Measurements from ENCODE around the gene PPTC7. TPM values are rescaled to one million over a fixed set of nuclear protein-coding genes. Genes with fewer than 3 reads are reported as not detected.

Gene PPTC7
- total RNA-seq, 1 donor from 2014 or later: 13.7 TPM

- H3K27me3 Mint-ChIP-seq (ENCODE audit: unreplicated experiment): no peaks in the 10 kb centered on the region
- no peak for TF ChIP-seq CTCF (IDR thresholded peaks at IDR 0.05; ENCODE audit: unreplicated experiment)
- no peak for DNase-seq (ENCODE audit: low spot score)
- no peaks in the 10 kb centered on the region for H3K4me1 Mint-ChIP-seq (ENCODE audit: unreplicated experiment)
- H3K27ac Mint-ChIP-seq (ENCODE audit: unreplicated experiment): no peak overlapping the region
- peaks cover 8% of the 10 kb centered on the region for H3K36me3 Mint-ChIP-seq (ENCODE audit: low read depth, unreplicated experiment)
- H3K4me3 Mint-ChIP-seq (ENCODE audit: unreplicated experiment): no peak overlapping the region
- H3K9me3 Mint-ChIP-seq (ENCODE audit: unreplicated experiment): no peaks in the 10 kb centered on the region
These were observed 48.3 kb downstream of the PPTC7 start for GRCh38 chr12:110534811-110535210.

- H3K27ac Mint-ChIP-seq (ENCODE audit: unreplicated experiment): no peak overlapping the region
- H3K27me3 Mint-ChIP-seq (ENCODE audit: unreplicated experiment): no peaks in the 10 kb centered on the region
- no peaks in the 10 kb centered on the region for H3K9me3 Mint-ChIP-seq (ENCODE audit: unreplicated experiment)
These were observed 49.5 kb downstream of the PPTC7 start for GRCh38 chr12:110533607-110534006.

GRCh38 chr12:110532644-110533043 lies 50.5 kb downstream of the PPTC7 start:
- Mint-ChIP-seq H3K4me3 (ENCODE audit: unreplicated experiment) (no peak overlapping the region), H3K9me3 (ENCODE audit: unreplicated experiment) (no peaks in the 10 kb centered on the region), H3K27ac (ENCODE audit: unreplicated experiment) (no peak overlapping the region), H3K27me3 (ENCODE audit: unreplicated experiment) (no peaks in the 10 kb centered on the region), H3K4me1 (ENCODE audit: unreplicated experiment) (no peaks in the 10 kb centered on the region), H3K36me3 (ENCODE audit: low read depth, unreplicated experiment) (peaks cover 11% of the 10 kb centered on the region)
- no peak for TF ChIP-seq CTCF (IDR thresholded peaks at IDR 0.05; ENCODE audit: unreplicated experiment)
- DNase-seq (ENCODE audit: low spot score): no peak

More at GRCh38 chr12:110533607-110534006, 49.5 kb downstream of the PPTC7 start:
- peaks cover 7% of the 10 kb centered on the region for H3K36me3 Mint-ChIP-seq (ENCODE audit: low read depth, unreplicated experiment)
- H3K4me3 Mint-ChIP-seq (ENCODE audit: unreplicated experiment): no peak overlapping the region
- DNase-seq (ENCODE audit: low spot score): no peak
- no peak for TF ChIP-seq CTCF (IDR thresholded peaks at IDR 0.05; ENCODE audit: unreplicated experiment)
- H3K4me1 Mint-ChIP-seq (ENCODE audit: unreplicated experiment): no peaks in the 10 kb centered on the region

- H3K4me3 Mint-ChIP-seq (ENCODE audit: unreplicated experiment): no peak overlapping the region
These were observed 51.3 kb downstream of the PPTC7 start for GRCh38 chr12:110531741-110532333.

More at GRCh38 chr12:110531741-110532333, 51.3 kb downstream of the PPTC7 start:
- Mint-ChIP-seq H3K27ac (ENCODE audit: unreplicated experiment) (no peak overlapping the region), H3K4me1 (ENCODE audit: unreplicated experiment) (no peaks in the 10 kb centered on the region), H3K36me3 (ENCODE audit: low read depth, unreplicated experiment) (peaks cover 11% of the 10 kb centered on the region), H3K9me3 (ENCODE audit: unreplicated experiment) (no peaks in the 10 kb centered on the region), H3K27me3 (ENCODE audit: unreplicated experiment) (no peaks in the 10 kb centered on the region)
- no peak for DNase-seq (ENCODE audit: low spot score)
- no peak for TF ChIP-seq CTCF (IDR thresholded peaks at IDR 0.05; ENCODE audit: unreplicated experiment)

Data from endothelial cell (in vitro differentiated cells).